Glomerular visceral epithelial cell (primary cell): ENCODE data around the gene HOXD12.

ENCODE experiments used
- DNase-seq: peaks from one replicate; pipeline ENCODE4 v3.0.0-alpha.2; 2016; ENCODE audit errors: extremely low spot score

Gene HOXD12

GRCh38 chr2:176118601-176119339 is 19.2 kb downstream of the HOXD12 start:
- peak; percentile 58 for DNase-seq

DNA sequence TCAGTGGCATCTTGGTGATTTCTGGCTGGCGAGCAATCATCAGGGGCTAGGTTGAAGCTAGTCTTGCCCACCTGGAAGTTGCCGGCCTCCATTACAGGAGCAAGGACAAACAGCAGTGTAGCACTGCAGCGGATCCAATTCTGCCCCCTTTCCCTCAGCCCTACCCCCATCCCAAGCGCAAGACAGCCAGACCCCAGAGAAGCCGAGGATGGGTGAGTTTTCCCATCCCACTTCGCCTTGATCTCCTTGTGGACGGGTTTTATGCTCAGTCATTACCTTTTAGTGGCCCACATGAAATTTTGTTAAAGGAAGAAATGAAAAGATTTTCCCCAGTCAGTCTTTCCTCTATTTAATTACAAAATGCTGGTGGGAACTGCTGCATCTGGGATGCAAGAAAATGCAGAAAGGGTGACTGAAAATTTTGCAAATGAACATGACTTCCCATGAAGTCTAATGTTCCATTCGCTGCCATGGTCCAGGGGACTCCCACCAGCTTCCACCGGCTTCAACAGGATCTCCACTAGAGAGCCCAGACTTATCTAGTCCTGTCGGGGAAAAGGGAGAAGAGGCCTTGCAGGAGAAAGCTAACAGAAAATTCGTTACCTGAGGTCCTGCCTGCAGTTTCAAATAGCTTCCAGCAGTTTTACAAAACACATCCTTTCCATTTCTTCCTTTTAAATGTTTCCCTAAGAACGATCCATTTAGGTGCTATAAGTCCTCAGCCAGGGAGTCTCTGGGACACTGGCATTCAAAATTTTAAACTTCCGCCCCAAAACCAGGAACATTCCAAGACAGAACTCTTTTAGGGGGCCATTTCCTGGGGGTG is 21.0 kb downstream of the HOXD12 start:
- DNase-seq: no peak

- no peak for DNase-seq
Observed at GRCh38 chr2:176121190-176122051, 21.8 kb downstream of the HOXD12 start.

GRCh38 chr2:176122052-176122682 is 22.6 kb downstream of the HOXD12 start:
- no peak for DNase-seq

DNA sequence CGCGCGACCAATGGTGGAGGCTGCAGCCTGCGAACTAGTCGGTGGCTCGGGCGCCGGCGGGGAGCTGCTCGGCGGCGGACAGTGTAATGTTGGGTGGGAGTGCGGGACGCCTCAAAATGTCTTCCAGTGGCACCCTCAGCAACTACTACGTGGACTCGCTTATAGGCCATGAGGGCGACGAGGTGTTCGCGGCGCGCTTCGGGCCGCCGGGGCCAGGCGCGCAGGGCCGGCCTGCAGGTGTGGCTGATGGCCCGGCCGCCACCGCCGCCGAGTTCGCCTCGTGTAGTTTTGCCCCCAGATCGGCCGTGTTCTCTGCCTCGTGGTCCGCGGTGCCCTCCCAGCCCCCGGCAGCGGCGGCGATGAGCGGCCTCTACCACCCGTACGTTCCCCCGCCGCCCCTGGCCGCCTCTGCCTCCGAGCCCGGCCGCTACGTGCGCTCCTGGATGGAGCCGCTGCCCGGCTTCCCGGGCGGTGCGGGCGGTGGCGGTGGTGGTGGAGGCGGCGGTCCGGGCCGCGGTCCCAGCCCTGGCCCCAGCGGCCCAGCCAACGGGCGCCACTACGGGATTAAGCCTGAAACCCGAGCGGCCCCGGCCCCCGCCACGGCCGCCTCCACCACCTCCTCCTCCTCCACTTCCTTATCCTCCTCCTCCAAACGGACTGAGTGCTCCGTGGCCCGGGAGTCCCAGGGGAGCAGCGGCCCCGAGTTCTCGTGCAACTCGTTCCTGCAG is 23.3 kb downstream of the HOXD12 start, which contains the start of gene HOXD9:
Gene HOXD9, plus strand, starts transcription at position 37 of the 728 bp plus-strand sequence. Its CDS starts 50 bp downstream, at position 87.
- DNase-seq: no peak

DNA sequence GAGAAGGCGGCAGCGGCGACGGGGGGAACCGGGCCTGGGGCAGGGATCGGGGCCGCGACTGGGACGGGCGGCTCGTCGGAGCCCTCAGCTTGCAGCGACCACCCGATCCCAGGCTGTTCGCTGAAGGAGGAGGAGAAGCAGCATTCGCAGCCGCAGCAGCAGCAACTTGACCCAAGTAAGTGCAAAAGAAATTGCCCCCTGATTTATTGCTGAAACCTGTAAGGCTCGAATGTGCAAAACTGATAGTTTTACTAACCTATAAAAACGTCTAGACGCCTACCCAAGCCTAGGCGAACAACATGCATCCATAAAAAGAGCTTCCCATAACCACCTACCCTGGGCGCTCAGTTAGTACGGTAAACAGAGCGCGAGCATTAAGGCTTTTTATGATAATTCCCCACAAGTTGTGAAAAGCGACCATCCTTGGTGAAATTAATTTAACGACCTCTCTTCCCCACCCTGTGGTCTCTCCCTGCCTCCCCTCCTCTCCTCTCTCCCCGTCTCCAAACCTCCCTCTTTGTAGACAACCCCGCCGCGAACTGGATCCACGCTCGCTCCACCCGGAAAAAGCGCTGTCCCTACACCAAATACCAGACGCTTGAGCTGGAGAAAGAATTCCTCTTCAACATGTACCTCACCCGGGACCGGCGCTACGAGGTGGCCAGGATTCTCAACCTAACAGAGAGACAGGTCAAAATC is 24.0 kb downstream of the HOXD12 start:
- DNase-seq: no peak

- DNase-seq: no peak
Observed at GRCh38 chr2:176124110-176124946, 24.7 kb downstream of the HOXD12 start.

DNA sequence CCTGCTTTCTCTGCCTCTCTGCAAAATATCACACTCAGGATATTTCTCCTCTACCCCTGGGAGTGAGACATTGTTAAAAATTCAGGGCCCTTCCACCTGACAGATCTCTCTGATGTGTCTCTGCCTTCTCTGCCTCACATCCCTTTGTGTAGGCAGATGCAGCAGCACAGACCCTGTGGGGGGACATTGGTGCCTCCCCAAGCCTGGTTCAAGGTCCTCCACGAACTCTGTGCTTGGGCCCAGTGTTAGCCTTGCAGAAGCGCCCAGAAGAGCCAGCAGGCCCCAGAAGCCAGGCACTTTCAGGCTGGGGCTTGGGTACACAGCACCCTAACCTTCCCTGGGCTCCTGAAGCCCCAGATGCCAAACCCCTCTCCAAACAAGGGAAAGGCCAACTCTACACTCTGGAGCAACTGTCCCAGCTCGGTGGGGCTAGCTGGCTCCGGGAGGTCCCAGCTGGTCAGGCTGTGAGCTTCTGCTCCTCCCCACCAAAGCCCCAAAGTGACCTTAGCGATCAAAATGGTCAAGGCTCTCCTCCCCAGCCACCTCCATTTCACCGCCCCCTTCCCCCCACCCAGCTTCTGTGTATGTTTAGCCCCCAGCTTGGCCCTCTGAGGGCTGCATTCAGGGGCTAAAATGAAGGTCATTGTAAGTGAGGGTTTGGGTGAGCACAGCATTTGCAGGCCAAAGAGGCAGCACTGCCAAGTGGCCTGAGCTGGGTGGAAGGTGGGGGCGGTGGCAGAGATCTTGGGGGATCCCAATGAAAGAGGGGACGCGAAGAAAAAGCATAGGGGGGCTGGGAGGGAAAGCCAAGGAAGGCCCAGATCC is 25.6 kb downstream of the HOXD12 start:
- no peak for DNase-seq

DNA sequence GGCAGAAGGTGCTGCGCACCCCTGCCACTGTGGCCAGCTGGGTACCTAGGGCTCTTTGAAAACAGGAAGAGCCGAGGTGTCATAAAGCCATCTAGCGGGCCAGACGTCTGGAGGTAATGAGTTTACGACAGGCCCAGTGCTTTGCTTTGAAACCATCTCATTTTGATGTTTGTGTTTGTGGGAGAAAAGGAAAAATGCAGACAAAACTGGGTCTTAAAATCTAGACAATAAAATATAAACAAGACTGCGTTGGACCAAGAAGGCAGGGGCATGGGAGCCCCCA is 26.1 kb downstream of the HOXD12 start:
- DNase-seq: no peak

DNA sequence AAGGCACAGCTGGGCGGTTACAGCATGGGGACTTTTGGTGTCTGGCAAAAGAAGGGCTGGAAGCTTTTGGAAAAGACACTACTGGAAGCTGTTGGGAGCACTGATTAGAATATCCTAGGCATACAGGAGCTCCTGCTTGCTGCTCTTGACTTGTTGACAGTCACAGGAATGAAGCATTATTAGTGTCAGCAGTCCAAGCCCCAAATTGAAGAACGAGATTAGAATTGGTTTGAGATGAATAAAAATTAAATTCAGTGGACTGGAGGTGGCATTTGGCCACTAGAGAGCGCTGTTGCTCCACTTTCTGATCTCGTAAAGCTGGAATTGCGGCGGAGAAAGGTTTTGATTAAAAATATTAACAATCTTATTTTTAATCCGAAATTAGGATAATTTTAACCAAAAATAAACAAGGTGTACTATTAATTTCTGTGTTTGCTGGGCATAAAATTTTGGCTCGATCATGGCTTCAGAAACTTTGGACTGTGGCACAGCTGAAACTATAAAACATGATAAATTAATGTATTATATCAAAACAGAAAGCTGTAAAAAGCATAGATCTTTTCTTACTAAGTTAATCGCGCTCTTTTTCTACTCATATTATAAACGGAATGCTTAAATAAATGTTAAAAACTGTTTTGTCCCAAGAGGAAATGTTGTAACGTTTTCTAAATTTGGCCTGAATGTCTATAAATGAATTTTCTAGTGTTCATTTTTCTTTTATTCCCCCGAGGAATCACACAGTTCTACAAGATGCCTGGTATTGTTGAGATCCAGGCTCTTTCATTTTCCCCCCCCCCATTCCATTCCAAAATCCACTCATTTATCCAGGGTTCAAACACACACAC is 27.6 kb downstream of the HOXD12 start:
- DNase-seq: peak; percentile 66

GRCh38 chr2:176127774-176128072 is 28.1 kb downstream of the HOXD12 start:
- no peak for DNase-seq

- no peak for DNase-seq
Observed at GRCh38 chr2:176128172-176128981, 28.8 kb downstream of the HOXD12 start.

DNA sequence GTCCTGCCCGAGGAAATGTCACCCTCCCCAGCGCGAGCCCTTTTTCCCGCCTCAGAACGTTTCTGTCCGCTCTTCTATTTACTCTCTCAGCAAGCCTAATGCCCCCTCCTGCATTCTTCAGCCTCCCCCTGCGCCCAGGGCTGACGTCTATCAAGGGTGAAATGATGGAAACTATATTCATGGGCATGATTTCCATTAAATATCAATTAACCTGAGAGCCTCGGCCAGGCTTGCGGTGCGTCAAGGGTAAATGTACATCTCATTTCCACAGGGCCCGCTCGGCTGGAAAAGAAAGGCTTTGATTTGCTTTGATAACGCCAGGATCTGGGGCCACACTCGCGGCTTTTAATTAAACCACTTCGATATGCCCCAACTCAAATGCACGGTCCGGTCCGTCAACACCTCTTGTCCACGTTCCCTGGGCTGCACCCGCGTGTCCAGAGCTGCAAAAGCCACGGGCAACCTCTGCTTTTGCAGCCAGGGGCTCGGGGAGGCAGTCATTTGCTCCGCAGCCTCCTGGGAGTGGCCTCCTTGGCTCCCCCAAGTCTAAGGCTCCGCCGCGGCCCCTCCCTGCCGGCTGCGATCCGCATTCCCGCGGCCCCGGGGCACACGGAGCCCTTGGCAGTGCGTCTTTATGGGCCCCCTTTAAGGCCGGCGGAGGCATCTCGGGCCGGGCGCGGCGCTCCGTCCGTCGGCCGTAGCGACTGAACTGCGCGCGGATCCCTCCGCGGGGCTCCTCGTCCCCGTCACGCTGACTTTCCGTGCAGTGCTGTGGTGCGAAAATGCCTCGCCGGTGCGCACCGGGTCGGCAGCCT is 29.6 kb downstream of the HOXD12 start, which contains the start of gene HOXD8:
Gene HOXD8, plus strand, starts transcription at position 724 of the 815 bp plus-strand sequence. CDS start 662 bp downstream, outside the sequence.
- DNase-seq: peak; percentile 84

DNA sequence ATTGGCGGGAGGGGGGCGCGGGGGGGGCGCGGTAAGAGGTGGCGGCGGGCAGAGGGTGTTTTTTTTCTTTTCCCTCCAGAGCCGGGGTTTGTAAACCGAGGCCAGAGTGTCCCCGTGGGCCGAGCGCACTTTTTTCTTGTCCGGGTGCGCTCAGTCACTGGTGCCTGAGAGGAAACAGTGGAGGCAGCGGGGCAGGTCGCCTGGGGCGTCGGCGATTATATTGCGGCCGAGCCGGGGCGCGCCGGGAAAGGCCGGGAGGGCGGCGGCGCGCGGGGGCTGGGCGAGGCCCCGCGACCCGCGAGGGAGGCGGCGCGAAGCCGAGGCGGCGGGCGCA is 30.2 kb downstream of the HOXD12 start:
- DNase-seq: no peak

GRCh38 chr2:176130147-176130956 is 30.8 kb downstream of the HOXD12 start:
- DNase-seq: peak; percentile 68
